PC-9 (cell line): ENCODE measurements around the gene SORCS2. TPM values are rescaled to one million over a fixed set of nuclear protein-coding genes. Genes with fewer than 3 reads are reported as not detected.

ENCODE experiments used
- BruUV-seq: library from RNA; stranded (reverse); fragments of 400-500 nt; replicated peaks from 2 replicates; lab custom pipeline; 2021; lab: Mats Ljungman, UMichigan
- CTCF ChIA-PET: fragments of 300-600 bp; sonication (Branson Sonifier 250); formaldehyde crosslinking; loops from one replicate; lab custom pipeline; 2022; ENCODE audit warnings: antibody characterized with exemption; lab: Charles Lee
- POLR2A ChIA-PET: fragments of 300-600 bp; sonication (Branson Sonifier 250); formaldehyde crosslinking; loops from one replicate; lab custom pipeline; 2022; ENCODE audit warnings: antibody characterized with exemption; ENCODE audit not compliant: unreplicated experiment; lab: Charles Lee
- DNase-seq, 2 experiments: peaks; one replicate each; pipeline versions ENCODE4 v3.0.0 to v3.0.0-alpha.2; 2015 to 2022; ENCODE audit warnings: mixed read lengths in 1 of 2
- H2AFZ ChIP-seq: fragments of 200-600 bp; sonication (generic); 2 replicates; pipeline ENCODE4 v1.8.1; 2017; ENCODE audit warnings: antibody characterized with exemption
- H3F3A ChIP-seq: fragments of 200-600 bp; sonication (generic); 2 replicates; pipeline ENCODE4 v1.8.1; 2017; ENCODE audit warnings: antibody characterized with exemption, mild to moderate bottlenecking, low read depth; ENCODE audit not compliant: insufficient read depth
- H3K27ac ChIP-seq: fragments of 200-600 bp; sonication (generic); 2 replicates; pipeline ENCODE4 v1.6.1; 2016; ENCODE audit warnings: mixed run types
- H3K27me3 ChIP-seq: fragments of 200-600 bp; sonication (generic); 2 replicates; pipeline ENCODE4 v1.6.1; 2016; ENCODE audit warnings: low read depth, mixed run types; ENCODE audit not compliant: insufficient read depth
- H3K36me3 ChIP-seq: fragments of 200-600 bp; sonication (generic); 2 replicates; pipeline ENCODE4 v1.6.1; 2016; ENCODE audit warnings: low read depth, mixed run types
- H3K4me1 ChIP-seq: fragments of 200-600 bp; sonication (generic); replicated peaks from 2 replicates; pipeline ENCODE4 v1.6.1; 2016; ENCODE audit warnings: mixed run types; ENCODE audit not compliant: insufficient read depth
- H3K4me2 ChIP-seq: fragments of 200-600 bp; sonication (generic); 2 replicates; pipeline ENCODE4 v1.6.1; 2017; ENCODE audit warnings: mixed run types
- H3K4me3 ChIP-seq: fragments of 200-600 bp; sonication (generic); 2 replicates; pipeline ENCODE4 v1.6.1; 2016; ENCODE audit warnings: mixed run types
- H3K79me2 ChIP-seq: fragments of 200-600 bp; sonication (generic); 2 replicates; pipeline ENCODE4 v1.6.1; 2017; ENCODE audit warnings: low read depth, mixed run types
- H3K9me2 ChIP-seq: fragments of 200-600 bp; sonication (generic); 2 replicates; pipeline ENCODE4 v1.8.1; 2017; ENCODE audit warnings: mild to moderate bottlenecking; ENCODE audit not compliant: insufficient read depth
- H3K9me3 ChIP-seq: fragments of 200-600 bp; sonication (generic); 2 replicates; pipeline ENCODE4 v1.8.1; 2016; ENCODE audit warnings: low read depth; ENCODE audit not compliant: insufficient read depth
- H4K20me1 ChIP-seq: fragments of 200-600 bp; sonication (generic); 2 replicates; pipeline ENCODE4 v1.8.1; 2017; ENCODE audit not compliant: insufficient read depth
- CTCF ChIP-seq: fragments of 200-600 bp; sonication (generic); conservative IDR thresholded peaks from 2 replicates; pipeline ENCODE4 v1.6.1; 2017; ENCODE audit warnings: mixed run types, antibody characterized with exemption, mild to moderate bottlenecking, moderate library complexity
- EZH2 ChIP-seq: fragments of 200-600 bp; sonication (generic); IDR thresholded peaks from 2 replicates; pipeline ENCODE4 v1.8.0; 2017; ENCODE audit warnings: antibody characterized with exemption, low read depth
- intact Hi-C: fragments of 100-400 bp; cut with micrococcal nuclease; formaldehyde crosslinking; loops from one replicate; pipeline ENCODE4 v1.10.0; 2022; ENCODE audit not compliant: unreplicated experiment
- total RNA-seq: library from RNA; stranded (reverse); gene quantifications from 2 replicates; pipeline ENCODE4 v1.2.3, GENCODE V29; 2021

Gene SORCS2
- total RNA-seq, 1 experiment from 2014 or later, result 25.8 TPM

- H3F3A ChIP-seq, result peaks cover 7% of the 10 kb centered on the region; the same call in 1 of the 2 replicates
- no peaks in the 10 kb centered on the region for H3K9me2 ChIP-seq
- no peak for TF ChIP-seq EZH2
- no peak for TF ChIP-seq CTCF
- no peak overlapping the region for H2AFZ ChIP-seq
- H3K27ac ChIP-seq, result no peak overlapping the region
- H3K4me2 ChIP-seq, result no peak overlapping the region
- intact Hi-C loops, result loop anchor here (5.0 kb wide), 1 partner anchor 219 kb away; no protein-coding TSS in a partner anchor
- H3K4me1 ChIP-seq, result peaks cover 27% of the 10 kb centered on the region
- ChIA-PET POLR2A (interaction anchor here (0.6 kb wide), 1 partner anchor 440 kb away, joined by 9 read pairs; no protein-coding TSS in a partner anchor), CTCF (interaction anchor here (0.6 kb wide), 1 partner anchor 317 kb away, joined by 3 read pairs; no protein-coding TSS in a partner anchor)
- H3K9me3 ChIP-seq, result no peaks in the 10 kb centered on the region
- no TSS peak for BruUV-seq
- H3K36me3 ChIP-seq, result no peaks in the 10 kb centered on the region
- no peaks in the 10 kb centered on the region for H3K79me2 ChIP-seq
- H4K20me1 ChIP-seq, result peaks cover 2% of the 10 kb centered on the region; the same call in 1 of the 2 replicates
- no peak for DNase-seq
- H3K4me3 ChIP-seq, result no peak overlapping the region
- H3K27me3 ChIP-seq, result no peaks in the 10 kb centered on the region
Observed at GRCh38 chr4:7433376-7434140, 241.2 kb downstream of the SORCS2 start.

DNA sequence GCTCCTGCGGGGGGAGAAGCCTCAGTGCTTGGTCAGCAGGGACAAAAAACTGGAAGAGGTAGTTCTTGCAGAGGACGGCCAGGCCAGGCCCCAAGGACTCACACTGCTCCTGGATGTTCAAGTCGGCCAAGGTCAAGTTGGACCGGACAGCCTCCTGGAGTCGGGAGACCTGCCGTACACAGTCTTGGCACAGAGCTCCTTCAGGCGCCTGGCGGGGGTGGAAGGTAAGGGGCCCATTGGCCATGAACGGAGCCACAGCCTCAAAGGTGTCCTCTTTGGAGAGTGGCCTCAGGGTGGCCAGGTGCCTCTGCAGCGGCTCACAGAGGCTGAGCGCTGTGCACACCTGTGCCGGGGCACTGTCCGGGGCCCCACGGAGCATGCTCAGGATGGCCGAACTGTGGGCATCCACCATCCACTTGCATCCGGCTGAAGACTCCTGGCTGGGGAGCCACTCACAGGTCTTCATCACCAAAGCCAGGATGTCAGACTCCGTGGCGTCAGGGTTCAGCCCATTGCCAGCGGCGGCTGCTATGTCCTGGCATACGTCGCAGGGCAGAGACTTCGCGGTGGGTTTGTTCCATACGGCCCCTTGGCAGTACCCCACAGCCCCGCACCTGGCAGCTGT, 241.9 kb downstream of the SORCS2 start:
- Histone ChIP-seq H3K4me1 (peaks cover 27% of the 10 kb centered on the region), H3K4me3 (no peak overlapping the region), H3K27me3 (no peaks in the 10 kb centered on the region), H3K9me2 (no peaks in the 10 kb centered on the region), H3K4me2 (no peak overlapping the region), H3K9me3 (no peaks in the 10 kb centered on the region), H3K79me2 (no peaks in the 10 kb centered on the region), H3K27ac (no peak overlapping the region), H2AFZ (no peak overlapping the region), H3K36me3 (no peaks in the 10 kb centered on the region), H3F3A (peaks cover 7% of the 10 kb centered on the region; the same call in 1 of the 2 replicates), H4K20me1 (peaks cover 2% of the 10 kb centered on the region; the same call in 1 of the 2 replicates)
- TF ChIP-seq EZH2 (no peak), CTCF (no peak)
- intact Hi-C loops, result loop anchor here (5.0 kb wide), 1 partner anchor 218 kb away; no protein-coding TSS in a partner anchor
- ChIA-PET POLR2A (interaction anchor here (0.6 kb wide), 1 partner anchor 439 kb away, joined by 9 read pairs; no protein-coding TSS in a partner anchor), CTCF (interaction anchor here (0.6 kb wide), 1 partner anchor 317 kb away, joined by 3 read pairs; no protein-coding TSS in a partner anchor)
- no TSS peak for BruUV-seq
- no peak for DNase-seq

DNA sequence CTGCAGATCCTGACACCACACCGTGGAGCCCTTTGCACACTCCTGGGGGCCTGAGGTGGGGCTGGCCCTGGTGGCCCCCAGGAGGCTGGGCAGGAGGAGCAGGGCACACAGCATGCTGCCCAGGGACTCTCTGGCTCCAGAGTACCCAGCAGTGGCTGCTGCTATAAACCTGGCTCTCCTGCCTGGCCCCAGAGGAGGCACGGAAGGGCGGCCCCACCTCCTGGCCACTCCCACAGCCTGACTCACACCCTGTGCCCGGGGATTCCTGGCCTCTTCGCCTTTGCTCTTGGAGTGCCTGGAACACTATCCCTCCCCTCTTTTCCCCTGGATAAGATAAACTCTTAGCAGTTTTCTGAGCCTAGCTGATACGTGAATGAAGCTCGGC, 242.4 kb downstream of the SORCS2 start, which contains the start of gene PSAPL1:
Gene PSAPL1, minus strand, starts transcription at position 165 of the 385 bp plus-strand sequence. Its CDS starts 51 bp downstream, at position 114.
- Histone ChIP-seq H3K9me3 (no peaks in the 10 kb centered on the region), H3K9me2 (no peaks in the 10 kb centered on the region), H3K4me1 (peaks cover 26% of the 10 kb centered on the region), H3K4me2 (peak within 1 kb of the TSS; percentile 56), H2AFZ (no peak within 1 kb of the TSS), H3K4me3 (no peak within 1 kb of the TSS), H3K79me2 (no peaks in the 10 kb centered on the region), H4K20me1 (peaks cover 2% of the 10 kb centered on the region; the same call in 1 of the 2 replicates), H3K27ac (no peak within 1 kb of the TSS), H3K27me3 (no peaks in the 10 kb centered on the region), H3K36me3 (no peaks in the 10 kb centered on the region), H3F3A (peaks cover 6% of the 10 kb centered on the region; the same call in 1 of the 2 replicates)
- DNase-seq, result peak; percentile 62 to 79
- POLR2A ChIA-PET, result no interaction called here
- TF ChIP-seq EZH2, result no peak
- TF ChIP-seq CTCF, result no peak
- no TSS peak for BruUV-seq
- intact Hi-C loops, result loop anchor here (5.0 kb wide), 1 partner anchor 218 kb away; no protein-coding TSS in a partner anchor
- CTCF ChIA-PET, result no interaction called here
